Activated T-cell treated with anti-CD3 and anti-CD28 coated beads, Interleukin-2, amount 50 U/mL, for 24 hours (primary cell): Measurements from ENCODE around the gene IL17RC.
"Not testable (repeated sequence)": the region's sequence is repeated elsewhere in the genome, so short reads cannot be mapped to it uniquely, and the experiment has no call there.

Source experiments
- DNase-seq: peaks from one replicate; pipeline ENCODE4 v3.0.0-alpha.2; 2020
- H3K27ac Mint-ChIP-seq: 2 replicates; pipeline ENCODE4 v1.8.0; 2020; ENCODE audit warnings: mild to moderate bottlenecking, mixed read lengths
- H3K27me3 Mint-ChIP-seq: 2 replicates; pipeline ENCODE4 v1.8.0; 2020; ENCODE audit warnings: mixed read lengths
- H3K36me3 Mint-ChIP-seq: 2 replicates; pipeline ENCODE4 v1.8.0; 2020; ENCODE audit warnings: low read depth, mixed read lengths
- H3K4me1 Mint-ChIP-seq: 2 replicates; pipeline ENCODE4 v1.8.0; 2020; ENCODE audit warnings: low read depth, mixed read lengths
- H3K4me3 Mint-ChIP-seq: 2 replicates; pipeline ENCODE4 v1.8.0; 2020; ENCODE audit warnings: mild to moderate bottlenecking, moderate library complexity, mixed read lengths
- H3K9me3 Mint-ChIP-seq: 2 replicates; pipeline ENCODE4 v1.8.0; 2020; ENCODE audit warnings: mixed read lengths

Gene IL17RC

DNA sequence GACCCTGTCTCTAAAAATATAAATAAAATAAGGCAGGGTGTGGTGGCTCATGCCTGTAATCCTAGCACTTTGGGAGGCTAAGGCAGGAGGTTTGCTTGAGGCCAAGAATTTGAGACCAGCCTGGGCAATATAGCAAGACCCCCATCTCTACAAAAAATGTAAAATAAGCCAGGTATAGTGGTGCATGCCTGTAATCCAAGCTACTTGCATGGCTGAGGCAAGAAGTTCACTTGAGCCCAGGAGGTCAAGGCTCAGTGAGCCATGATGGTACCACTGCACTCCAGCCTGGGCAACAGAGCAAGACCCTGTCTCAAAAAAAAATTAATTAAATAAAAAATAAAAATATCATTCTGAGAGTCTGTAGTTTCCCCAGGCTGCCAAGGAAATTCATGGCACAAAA lies 30.6 kb upstream of the IL17RC start:
- Mint-ChIP-seq H3K4me1 (peaks cover 10% of the 10 kb centered on the region), H3K27ac (no peak overlapping the region), H3K9me3 (no peaks in the 10 kb centered on the region), H3K36me3 (peaks cover 8% of the 10 kb centered on the region), H3K4me3 (no peak overlapping the region), H3K27me3 (no peaks in the 10 kb centered on the region)
- DNase-seq: no peak

GRCh38 chr3:9887480-9887879 lies 29.4 kb upstream of the IL17RC start:
- H3K27me3 Mint-ChIP-seq: no peaks in the 10 kb centered on the region
- peaks cover 17% of the 10 kb centered on the region for H3K4me1 Mint-ChIP-seq
- no peak for DNase-seq
- H3K4me3 Mint-ChIP-seq: no peak overlapping the region
- H3K9me3 Mint-ChIP-seq: no peaks in the 10 kb centered on the region
- H3K27ac Mint-ChIP-seq: no peak overlapping the region
- H3K36me3 Mint-ChIP-seq: peaks cover 16% of the 10 kb centered on the region

GRCh38 chr3:9888540-9888939 lies 28.4 kb upstream of the IL17RC start:
- Mint-ChIP-seq H3K27me3 (no peaks in the 10 kb centered on the region), H3K27ac (no peak overlapping the region), H3K4me3 (no peak overlapping the region), H3K36me3 (peaks cover 26% of the 10 kb centered on the region), H3K4me1 (peaks cover 27% of the 10 kb centered on the region), H3K9me3 (no peaks in the 10 kb centered on the region)
- DNase-seq: no peak

GRCh38 chr3:9889405-9889804 lies 27.5 kb upstream of the IL17RC start:
- no peaks in the 10 kb centered on the region for H3K9me3 Mint-ChIP-seq
- no peak overlapping the region for H3K4me3 Mint-ChIP-seq
- H3K27me3 Mint-ChIP-seq: no peaks in the 10 kb centered on the region
- DNase-seq: no peak
- H3K36me3 Mint-ChIP-seq: peaks cover 35% of the 10 kb centered on the region
- H3K27ac Mint-ChIP-seq: peak overlapping the region; percentile 99
- peaks cover 36% of the 10 kb centered on the region for H3K4me1 Mint-ChIP-seq

- Mint-ChIP-seq H3K27me3 (no peaks in the 10 kb centered on the region), H3K4me3 (peak within 1 kb of the TSS; percentile 99), H3K4me1 (peaks cover 42% of the 10 kb centered on the region), H3K9me3 (peaks cover 3% of the 10 kb centered on the region), H3K27ac (peak within 1 kb of the TSS; percentile 99), H3K36me3 (peaks cover 44% of the 10 kb centered on the region)
- peak; percentile 96 for DNase-seq
Measured at GRCh38 chr3:9890249-9891071, 26.4 kb upstream of the IL17RC start, which contains the start of gene JAGN1. TSS of gene JAGN1 (plus strand) at chr3:9890610. CDS start at chr3:9890723, 113 bp downstream.

- Mint-ChIP-seq H3K36me3 (peaks cover 49% of the 10 kb centered on the region), H3K9me3 (peaks cover 3% of the 10 kb centered on the region), H3K27me3 (no peaks in the 10 kb centered on the region), H3K4me3 (peak overlapping the region; percentile 99), H3K27ac (peak overlapping the region; percentile 99), H3K4me1 (peaks cover 47% of the 10 kb centered on the region)
- no peak for DNase-seq
Measured at GRCh38 chr3:9891072-9891622, 25.8 kb upstream of the IL17RC start.

GRCh38 chr3:9893739-9894138 lies 23.2 kb upstream of the IL17RC start:
- Mint-ChIP-seq H3K36me3 (peaks cover 56% of the 10 kb centered on the region), H3K4me1 (peaks cover 67% of the 10 kb centered on the region), H3K27me3 (no peaks in the 10 kb centered on the region), H3K9me3 (peaks cover 3% of the 10 kb centered on the region), H3K27ac (peak overlapping the region; percentile 70), H3K4me3 (no peak overlapping the region)
- no peak for DNase-seq

DNA sequence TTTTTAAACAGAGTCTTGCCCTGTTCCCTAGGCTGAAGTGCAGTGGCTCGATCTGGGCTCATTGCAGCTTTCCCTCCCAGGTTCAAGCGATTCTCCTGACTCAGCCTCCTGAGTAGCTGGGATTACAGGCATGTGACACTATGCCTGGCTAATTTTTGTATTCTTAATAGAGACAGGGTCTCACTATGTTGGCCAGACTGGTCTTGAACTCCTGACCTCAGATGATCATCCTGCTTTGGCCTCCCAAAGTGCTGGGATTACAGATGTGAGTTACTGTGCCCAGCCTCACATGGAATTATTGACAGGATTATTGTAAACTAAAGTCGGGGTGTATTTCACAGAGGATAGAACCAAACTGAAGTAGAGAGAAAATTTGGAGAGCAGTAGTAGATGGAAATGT lies 21.2 kb upstream of the IL17RC start:
- Mint-ChIP-seq H3K36me3 (peaks cover 53% of the 10 kb centered on the region), H3K4me1 (peaks cover 61% of the 10 kb centered on the region)
- not testable (repeated sequence) for DNase-seq, H3K27me3 Mint-ChIP-seq, H3K4me3 Mint-ChIP-seq, H3K27ac Mint-ChIP-seq, H3K9me3 Mint-ChIP-seq

DNA sequence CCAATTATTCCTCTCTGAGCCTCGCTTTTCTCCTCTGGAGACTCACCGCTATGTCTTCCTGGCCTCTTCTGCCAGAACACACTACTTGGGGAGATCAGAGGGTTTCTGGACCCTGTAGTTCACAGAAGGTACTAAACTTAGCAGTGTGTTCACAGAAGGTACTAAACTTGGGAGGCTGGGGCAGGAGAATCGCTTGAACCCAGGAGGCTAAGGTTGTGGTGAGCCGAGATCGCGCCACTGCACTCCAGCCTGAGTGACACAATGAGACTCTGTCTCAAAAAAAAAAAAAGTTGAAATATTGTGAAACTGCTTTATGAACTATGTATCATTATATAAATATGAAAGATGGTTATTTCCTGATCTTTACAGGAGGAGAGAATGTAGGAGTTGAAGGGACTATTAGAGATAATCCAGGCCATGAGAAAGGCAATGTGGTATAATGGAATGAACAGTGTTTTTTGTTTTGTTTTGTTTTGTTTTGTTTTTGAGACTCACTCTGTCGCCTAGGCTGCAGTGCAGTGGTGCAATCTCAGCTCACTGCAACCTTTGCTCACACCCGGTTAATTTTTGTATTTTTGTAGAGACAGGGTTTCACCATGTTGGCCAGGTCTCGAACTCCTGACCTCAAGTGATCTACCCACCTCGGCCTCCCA lies 20.0 kb upstream of the IL17RC start:
- Mint-ChIP-seq H3K27ac (peak overlapping the region; percentile 44), H3K4me1 (peaks cover 62% of the 10 kb centered on the region), H3K36me3 (peaks cover 45% of the 10 kb centered on the region)
- not testable (repeated sequence) for H3K27me3 Mint-ChIP-seq, DNase-seq, H3K4me3 Mint-ChIP-seq, H3K9me3 Mint-ChIP-seq

GRCh38 chr3:9897408-9898372 lies 19.2 kb upstream of the IL17RC start:
- H3K27me3 Mint-ChIP-seq: no peaks in the 10 kb centered on the region
- peaks cover 39% of the 10 kb centered on the region for H3K36me3 Mint-ChIP-seq
- DNase-seq: no peak
- no peak overlapping the region for H3K4me3 Mint-ChIP-seq
- peaks cover 64% of the 10 kb centered on the region for H3K4me1 Mint-ChIP-seq
- peaks cover 3% of the 10 kb centered on the region for H3K9me3 Mint-ChIP-seq
- H3K27ac Mint-ChIP-seq: peak overlapping the region; percentile 44

- Mint-ChIP-seq H3K36me3 (peaks cover 29% of the 10 kb centered on the region), H3K27me3 (no peaks in the 10 kb centered on the region), H3K4me3 (no peak overlapping the region), H3K9me3 (peaks cover 3% of the 10 kb centered on the region), H3K4me1 (peaks cover 64% of the 10 kb centered on the region), H3K27ac (peak overlapping the region; percentile 4)
- DNase-seq: no peak
Measured at GRCh38 chr3:9898467-9899241, 18.2 kb upstream of the IL17RC start.

DNA sequence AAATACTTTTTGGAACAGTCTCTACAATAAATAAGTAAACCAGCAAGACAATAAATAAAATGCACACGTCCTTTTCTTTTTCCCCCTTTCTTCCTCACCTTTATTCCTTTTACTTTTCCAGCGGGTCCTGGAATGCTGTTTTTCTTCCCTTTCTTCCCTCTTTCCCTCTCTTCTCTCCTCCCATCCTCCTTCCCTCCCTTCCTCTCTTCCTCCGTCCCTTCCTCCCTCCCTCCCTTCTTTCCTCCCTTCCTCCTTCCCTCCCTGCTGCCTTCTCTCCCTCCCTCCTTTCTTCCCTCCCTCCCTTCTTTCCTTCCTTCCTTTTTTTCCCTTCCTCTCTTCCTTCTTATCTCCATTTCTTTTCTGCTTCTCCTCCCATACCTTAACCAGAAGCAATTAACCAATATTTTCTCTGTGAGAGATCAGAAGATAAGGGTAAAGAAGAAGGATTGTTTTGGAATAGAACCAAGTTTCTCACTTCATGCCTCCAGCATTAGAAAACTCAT lies 17.6 kb upstream of the IL17RC start:
- DNase-seq: no peak
- Mint-ChIP-seq H3K36me3 (peaks cover 22% of the 10 kb centered on the region), H3K27ac (no peak overlapping the region), H3K27me3 (no peaks in the 10 kb centered on the region), H3K4me3 (no peak overlapping the region), H3K4me1 (peaks cover 61% of the 10 kb centered on the region), H3K9me3 (peaks cover 3% of the 10 kb centered on the region)

DNA sequence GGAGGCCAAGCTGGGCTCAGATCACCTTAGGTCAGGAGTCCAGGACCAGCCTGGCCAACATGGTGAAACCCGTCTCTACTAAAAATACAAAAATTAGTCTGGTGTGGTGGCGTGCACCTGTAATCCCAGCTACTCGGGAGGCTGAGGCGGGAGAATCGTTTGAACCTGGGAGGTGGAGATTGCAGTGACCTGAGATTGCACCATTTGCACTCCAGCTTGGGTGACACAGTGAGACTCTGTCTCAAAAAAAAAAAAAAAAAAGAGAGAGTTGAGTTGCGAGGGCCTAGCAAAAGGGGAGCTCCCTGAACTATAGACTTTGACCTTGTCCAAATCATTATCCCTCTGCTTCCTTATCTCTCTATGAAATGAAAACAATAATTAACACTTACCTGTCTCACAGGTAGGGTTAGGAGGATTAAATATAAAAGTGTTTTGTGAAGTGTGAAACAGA lies 15.9 kb upstream of the IL17RC start:
- DNase-seq, H3K4me3 Mint-ChIP-seq, H3K27ac Mint-ChIP-seq, H3K27me3 Mint-ChIP-seq, H3K9me3 Mint-ChIP-seq, H3K36me3 Mint-ChIP-seq: not testable (repeated sequence)
- peaks cover 51% of the 10 kb centered on the region for H3K4me1 Mint-ChIP-seq
